ENCODE results near the gene MCTS1.

MCTS1 gene

GRCh38 chrX:120575379-120576114 lies 28.4 kb upstream of the MCTS1 start:
- no peaks in the 10 kb centered on the region for H3K4me1 ChIP-seq (ENCODE audit: low read depth, poor library complexity, severe bottlenecking)
- no peaks in the 10 kb centered on the region for H3K79me2 ChIP-seq (ENCODE audit: insufficient read depth, low read depth)
- H3K27me3 ChIP-seq (ENCODE audit: insufficient read depth, low read depth) = no peaks in the 10 kb centered on the region
- H3K36me3 ChIP-seq (ENCODE audit: insufficient read depth) = no peaks in the 10 kb centered on the region
- no peak overlapping the region for H2AFZ ChIP-seq (ENCODE audit: low read depth)
- H4K20me1 ChIP-seq (ENCODE audit: insufficient read depth) = no peaks in the 10 kb centered on the region
- no peak overlapping the region for H3K27ac ChIP-seq
- no peak overlapping the region for H3K4me3 ChIP-seq (IDR thresholded peaks at IDR 0.05; ENCODE audit: insufficient read depth, low read depth, low read length)
- no peak overlapping the region for H3K4me2 ChIP-seq
- no peak for TF ChIP-seq CTCF (conservative IDR thresholded peaks at IDR 0.05; ENCODE audit: low read depth, low read length)
- no peak overlapping the region for H3K9ac ChIP-seq

- H3K4me3 ChIP-seq (IDR thresholded peaks at IDR 0.05; ENCODE audit: insufficient read depth, low read depth, low read length) = no peak overlapping the region
- H3K79me2 ChIP-seq (ENCODE audit: insufficient read depth, low read depth) = no peaks in the 10 kb centered on the region
- H3K36me3 ChIP-seq (ENCODE audit: insufficient read depth) = no peaks in the 10 kb centered on the region
- H3K4me1 ChIP-seq (ENCODE audit: low read depth, poor library complexity, severe bottlenecking) = no peaks in the 10 kb centered on the region
- H2AFZ ChIP-seq (ENCODE audit: low read depth) = no peak overlapping the region
- H3K27ac ChIP-seq = no peak overlapping the region
- H3K27me3 ChIP-seq (ENCODE audit: insufficient read depth, low read depth) = no peaks in the 10 kb centered on the region
- H3K4me2 ChIP-seq = no peak overlapping the region
- no peaks in the 10 kb centered on the region for H4K20me1 ChIP-seq (ENCODE audit: insufficient read depth)
- no peak for TF ChIP-seq CTCF (conservative IDR thresholded peaks at IDR 0.05; ENCODE audit: low read depth, low read length)
- no peak overlapping the region for H3K9ac ChIP-seq
Observed at GRCh38 chrX:120585702-120586101, 18.2 kb upstream of the MCTS1 start.

- no peaks in the 10 kb centered on the region for H3K27me3 ChIP-seq (ENCODE audit: insufficient read depth, low read depth)
- peak overlapping the region; percentile 48; the same call in 1 of the 2 replicates for H2AFZ ChIP-seq (ENCODE audit: low read depth)
- peak overlapping the region; percentile 95 for H3K27ac ChIP-seq
- H3K79me2 ChIP-seq (ENCODE audit: insufficient read depth, low read depth) = peaks cover 15% of the 10 kb centered on the region; the same call in 1 of the 2 replicates
- H3K4me2 ChIP-seq = peak overlapping the region; percentile 95
- H3K9ac ChIP-seq = peak overlapping the region; percentile 86
- no peaks in the 10 kb centered on the region for H4K20me1 ChIP-seq (ENCODE audit: insufficient read depth)
- H3K4me3 ChIP-seq (IDR thresholded peaks at IDR 0.05; ENCODE audit: insufficient read depth, low read depth, low read length) = no peak overlapping the region
- H3K36me3 ChIP-seq (ENCODE audit: insufficient read depth) = no peaks in the 10 kb centered on the region
- TF ChIP-seq CTCF (conservative IDR thresholded peaks at IDR 0.05; ENCODE audit: low read depth, low read length) = no peak
- peaks cover 14% of the 10 kb centered on the region for H3K4me1 ChIP-seq (ENCODE audit: low read depth, poor library complexity, severe bottlenecking)
Observed at GRCh38 chrX:120604361-120604782, 471 bp downstream of the MCTS1 start.

- no peaks in the 10 kb centered on the region for H3K4me1 ChIP-seq (ENCODE audit: low read depth, poor library complexity, severe bottlenecking)
- H3K4me2 ChIP-seq = no peak overlapping the region
- H3K36me3 ChIP-seq (ENCODE audit: insufficient read depth) = no peaks in the 10 kb centered on the region
- H3K9ac ChIP-seq = no peak overlapping the region
- no peaks in the 10 kb centered on the region for H3K79me2 ChIP-seq (ENCODE audit: insufficient read depth, low read depth)
- H3K27me3 ChIP-seq (ENCODE audit: insufficient read depth, low read depth) = no peaks in the 10 kb centered on the region
- H2AFZ ChIP-seq (ENCODE audit: low read depth) = no peak overlapping the region
- H3K27ac ChIP-seq = no peak overlapping the region
- no peaks in the 10 kb centered on the region for H4K20me1 ChIP-seq (ENCODE audit: insufficient read depth)
- TF ChIP-seq CTCF (conservative IDR thresholded peaks at IDR 0.05; ENCODE audit: low read depth, low read length) = no peak
- H3K4me3 ChIP-seq (IDR thresholded peaks at IDR 0.05; ENCODE audit: insufficient read depth, low read depth, low read length) = no peak overlapping the region
Observed at GRCh38 chrX:120612086-120612485, 8.2 kb downstream of the MCTS1 start.

All from KMS-11 (cell line).